NCI-H2171 treated with DMSO at 0.1 percent for 48 hours (cell line): ENCODE results near the gene SLC35B3.
A peak's percentile ranks its signal among the peaks of the same experiment; 100 is the strongest.
"Not testable (repeated sequence)": the region's sequence is repeated elsewhere in the genome, so short reads cannot be mapped to it uniquely, and the experiment has no call there.

Experiments used
- DNase-seq: peaks from one replicate; lab custom pipeline; 2025; lab: John Stamatoyannopoulos, UW

SLC35B3 gene

GRCh38 chr6:8435093-8435844 lies at the start of gene SLC35B3:
Gene SLC35B3, minus strand, starts transcription at chr6:8435545.
- DNase-seq, result peak; percentile 90

- no peak for DNase-seq
Observed at GRCh38 chr6:8483650-8484049, 48.3 kb upstream of the SLC35B3 start.

- DNase-seq, result peak; percentile 47
Observed at GRCh38 chr6:8481727-8482126, 46.4 kb upstream of the SLC35B3 start.

DNA sequence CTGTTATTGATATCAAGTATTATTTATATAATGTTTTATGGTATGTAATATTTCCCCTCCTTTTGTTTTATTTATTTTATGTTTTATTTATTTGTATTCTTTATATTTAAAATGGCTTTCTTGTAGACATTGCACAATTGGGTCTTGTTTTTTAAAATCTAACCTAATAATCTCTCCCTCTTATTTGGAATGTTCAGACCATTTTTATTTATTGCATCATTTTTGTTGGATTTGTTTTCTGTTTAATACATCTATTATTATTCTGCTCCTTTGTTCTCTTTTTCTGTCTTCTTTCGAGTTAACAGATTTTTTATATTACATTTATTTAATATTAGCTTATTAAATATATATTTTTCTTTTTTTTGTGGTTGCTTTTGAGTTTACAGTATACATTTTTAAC lies 43.1 kb upstream of the SLC35B3 start:
- no peak for DNase-seq

DNA sequence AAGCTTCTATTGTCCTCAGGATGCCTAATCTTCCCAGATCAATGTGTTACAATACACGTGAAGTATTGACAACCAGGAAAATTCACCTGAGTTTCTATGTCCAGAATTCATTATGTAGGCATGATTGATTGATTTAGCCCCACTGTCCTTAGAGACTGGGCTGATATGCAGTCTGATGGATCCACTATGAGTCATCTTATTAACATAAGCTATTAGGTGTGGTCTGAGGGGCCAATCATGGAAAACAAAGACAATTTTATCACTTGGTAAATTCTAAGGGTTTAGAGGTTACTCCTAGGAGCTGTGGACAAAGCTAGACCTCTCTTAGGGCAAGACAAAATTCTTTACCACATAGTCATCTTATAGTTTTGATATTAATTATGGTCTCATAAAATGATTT lies 41.3 kb upstream of the SLC35B3 start:
- DNase-seq, result no peak

DNA sequence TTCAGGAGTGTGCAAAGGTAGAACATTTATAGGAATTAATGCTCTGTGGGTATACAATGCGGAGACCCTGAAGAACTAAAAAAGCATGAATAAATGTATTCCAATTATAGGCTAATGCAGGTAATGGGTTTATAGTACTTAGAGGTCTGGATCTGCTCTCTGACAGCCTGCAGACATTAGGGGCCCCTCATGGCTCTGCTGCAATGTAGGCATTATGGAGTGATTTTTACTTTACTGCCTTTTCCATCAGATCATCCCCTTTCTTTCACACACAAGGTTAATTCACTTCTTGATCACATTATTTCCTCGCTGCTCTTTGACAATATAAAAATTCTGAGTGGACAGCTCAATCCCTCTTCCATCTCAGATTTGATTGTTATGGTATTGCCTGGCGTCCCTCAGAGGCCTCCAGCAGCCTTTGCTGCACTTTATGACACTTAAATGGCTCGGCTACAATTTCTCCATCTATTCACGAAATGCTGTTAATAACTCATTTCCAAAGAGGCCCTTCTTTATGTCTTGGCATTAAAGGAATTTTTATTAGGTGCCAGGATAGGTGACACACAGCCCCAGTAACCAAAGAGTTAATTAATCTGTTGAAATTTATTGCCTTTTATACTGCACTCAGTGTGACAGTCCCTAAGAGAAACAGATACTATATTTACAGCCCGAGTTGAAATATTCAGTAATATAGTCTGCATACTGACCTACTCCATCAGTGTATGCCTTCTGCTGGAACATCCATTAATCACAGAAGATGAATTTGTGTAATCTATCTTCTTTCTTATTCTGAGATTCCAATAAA lies 33.4 kb upstream of the SLC35B3 start:
- no peak for DNase-seq

- DNase-seq, result no peak
Observed at GRCh38 chr6:8462694-8463093, 27.3 kb upstream of the SLC35B3 start.

- DNase-seq, result peak; percentile 1
Observed at GRCh38 chr6:8462169-8462568, 26.8 kb upstream of the SLC35B3 start.

DNA sequence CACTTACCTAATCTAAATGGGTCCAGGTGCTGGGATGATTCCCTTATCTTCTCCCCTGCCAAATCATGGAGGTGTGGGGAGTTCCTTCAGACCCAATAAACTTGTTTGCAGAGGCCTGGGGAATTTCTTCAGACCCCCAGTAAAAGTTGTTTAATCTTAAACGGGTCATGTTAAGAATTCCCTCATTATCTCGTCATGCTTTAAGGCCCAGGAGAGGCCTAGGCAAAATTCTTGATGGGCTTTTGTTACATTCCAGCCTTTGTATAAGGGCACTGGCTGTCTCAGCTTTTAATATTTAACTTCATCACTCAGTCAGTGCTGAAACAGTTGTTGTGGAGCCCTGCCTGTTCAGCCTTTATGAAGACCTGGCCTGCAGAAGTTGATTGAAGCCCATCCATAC lies 11.0 kb upstream of the SLC35B3 start:
- DNase-seq, result no peak

GRCh38 chr6:8445930-8446329 lies 10.6 kb upstream of the SLC35B3 start:
- DNase-seq, result not testable (repeated sequence)

- no peak for DNase-seq
Observed at GRCh38 chr6:8442150-8442549, 6.8 kb upstream of the SLC35B3 start.

DNA sequence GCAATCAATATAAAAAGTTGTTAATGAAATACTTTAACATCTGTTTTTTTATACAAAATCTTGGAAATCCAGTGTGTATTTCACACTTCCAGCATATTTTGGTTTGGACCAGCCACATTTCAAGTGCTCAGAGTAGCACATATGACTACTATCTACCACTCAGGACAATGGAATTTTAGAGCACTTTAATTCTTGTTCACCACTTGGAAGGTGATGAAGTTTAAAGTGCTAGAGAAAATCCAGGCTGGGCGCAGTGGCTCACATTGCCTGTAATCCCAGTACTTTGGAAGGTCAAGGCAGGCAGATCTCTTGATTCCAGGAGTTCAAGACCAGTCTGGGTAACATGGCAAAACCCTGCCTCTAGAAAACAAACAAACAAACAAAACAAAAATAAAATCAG lies 6.1 kb upstream of the SLC35B3 start:
- DNase-seq, result no peak

DNA sequence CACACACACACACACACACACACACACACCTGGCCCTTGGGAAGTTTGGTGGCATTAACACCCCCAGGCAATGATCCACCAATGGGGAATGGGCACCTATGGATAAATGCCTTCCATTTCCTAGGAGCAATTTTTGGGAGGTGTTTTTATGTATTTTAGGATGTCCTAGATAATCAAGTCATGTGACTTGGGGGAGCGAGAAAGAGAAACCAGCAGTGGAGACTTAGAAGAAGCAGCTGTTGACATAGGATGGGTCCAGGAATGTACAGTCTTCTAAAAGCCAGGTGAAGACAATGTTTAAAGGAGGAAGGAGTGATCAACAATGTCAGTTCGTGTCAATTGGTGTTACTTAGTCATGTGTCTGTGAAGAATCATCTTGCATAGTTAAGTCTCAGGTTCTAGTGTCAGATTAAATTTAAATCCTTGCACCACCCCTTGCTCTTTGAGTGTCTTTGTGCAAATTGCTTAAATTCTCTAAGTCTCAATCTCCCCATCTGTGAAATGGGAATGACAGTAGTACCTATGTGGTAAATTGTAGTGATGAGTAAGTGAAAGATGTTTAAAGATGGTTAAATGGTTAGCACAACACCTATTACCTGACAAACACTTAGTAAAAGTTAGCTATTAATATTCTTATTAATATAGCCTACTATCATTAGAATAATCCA lies 4.4 kb upstream of the SLC35B3 start:
- DNase-seq, result no peak

DNA sequence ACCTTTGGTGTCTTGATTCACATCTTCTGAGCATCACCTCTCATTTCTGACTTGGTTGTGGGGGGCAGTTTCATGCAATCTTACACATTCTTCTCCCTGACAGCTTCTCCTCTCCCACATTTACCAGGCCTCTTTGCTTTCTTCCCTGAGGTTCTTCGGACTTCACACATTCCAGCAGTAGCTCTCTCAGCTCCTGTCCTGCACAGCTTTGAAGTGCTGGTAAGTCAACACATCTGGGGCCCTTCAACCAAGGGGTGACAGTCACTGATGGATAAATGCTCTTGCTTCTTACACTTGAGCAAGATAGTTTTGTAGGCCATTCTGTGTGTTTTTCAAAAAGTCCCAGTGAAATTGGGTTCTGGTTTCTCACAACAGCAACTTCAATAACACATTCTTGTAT lies 2.5 kb upstream of the SLC35B3 start:
- no peak for DNase-seq

DNA sequence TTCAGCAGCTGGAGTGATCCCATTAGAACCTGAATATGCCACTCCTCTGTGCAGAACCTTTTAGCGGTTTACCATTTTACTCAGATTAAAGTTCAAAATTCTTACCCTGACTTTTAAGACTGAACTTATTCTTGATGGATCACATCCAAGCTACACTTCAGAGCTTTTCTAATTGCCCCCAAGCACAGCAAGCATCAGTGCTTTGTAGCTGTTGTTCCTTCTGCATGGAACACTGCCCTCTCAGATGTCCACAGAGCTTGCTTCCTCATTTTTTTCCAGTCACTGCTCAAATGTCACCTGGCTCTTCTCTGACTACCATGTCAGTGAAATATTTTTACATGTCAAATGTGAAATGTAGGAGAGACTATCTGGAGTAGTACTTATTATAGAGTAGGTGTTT lies 1.6 kb upstream of the SLC35B3 start:
- no peak for DNase-seq

GRCh38 chr6:8435845-8436168 lies 462 bp upstream of the SLC35B3 start:
- DNase-seq, result no peak

DNA sequence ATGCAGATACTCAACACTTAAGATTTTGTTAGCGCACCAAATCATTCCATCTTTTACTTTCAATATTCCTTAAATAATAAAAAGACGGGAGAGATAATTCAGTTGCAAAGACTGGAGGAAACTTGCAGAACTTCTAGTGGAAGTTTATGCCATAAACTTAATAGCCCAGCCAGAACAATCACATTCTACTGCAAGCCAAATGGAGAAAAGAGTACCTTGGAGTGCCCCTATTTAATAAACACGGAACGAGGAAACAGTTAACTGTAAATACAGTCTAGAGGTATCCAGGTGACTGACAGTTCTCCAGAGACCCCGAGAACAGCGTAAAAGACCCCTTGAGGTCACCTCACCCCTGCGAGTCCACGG lies 635 bp downstream of the SLC35B3 start:
- no peak for DNase-seq

DNA sequence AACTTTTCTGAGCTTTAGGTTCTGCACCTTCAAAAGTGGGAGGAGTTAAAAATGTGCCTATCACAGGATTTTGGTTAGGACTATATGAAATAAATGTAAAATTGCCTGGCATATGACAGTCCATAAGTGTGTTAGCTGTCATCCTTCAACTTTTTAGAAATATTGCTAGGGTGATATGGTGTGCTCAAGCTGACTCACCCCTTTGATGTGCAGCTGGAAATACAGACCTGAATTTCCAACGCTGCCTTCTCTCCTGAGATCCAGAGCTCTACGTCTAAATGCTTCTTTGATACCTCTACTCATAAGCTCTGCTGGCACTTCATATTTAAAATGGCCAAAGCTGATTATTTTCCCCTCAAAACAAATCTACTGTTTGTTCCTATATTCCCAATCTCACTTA lies 2.7 kb downstream of the SLC35B3 start:
- no peak for DNase-seq

DNA sequence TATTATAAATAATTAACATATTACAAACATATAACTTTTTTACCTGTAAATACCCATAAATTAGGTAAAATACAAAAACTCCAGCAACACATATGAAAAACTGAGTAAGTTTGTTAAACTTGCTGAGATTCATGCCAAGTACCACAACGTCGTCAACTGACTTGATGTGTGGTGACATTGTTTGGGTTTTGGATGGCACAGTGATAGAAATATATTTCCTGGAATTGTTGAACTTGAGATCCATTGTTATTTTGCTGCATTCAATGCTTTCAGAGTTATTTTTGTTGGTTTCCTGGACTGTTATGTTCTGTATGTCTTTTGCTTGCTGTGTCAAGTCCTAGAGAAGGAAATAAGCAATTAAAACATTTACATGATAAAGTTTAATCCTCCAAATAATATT lies 5.5 kb downstream of the SLC35B3 start:
- no peak for DNase-seq

DNA sequence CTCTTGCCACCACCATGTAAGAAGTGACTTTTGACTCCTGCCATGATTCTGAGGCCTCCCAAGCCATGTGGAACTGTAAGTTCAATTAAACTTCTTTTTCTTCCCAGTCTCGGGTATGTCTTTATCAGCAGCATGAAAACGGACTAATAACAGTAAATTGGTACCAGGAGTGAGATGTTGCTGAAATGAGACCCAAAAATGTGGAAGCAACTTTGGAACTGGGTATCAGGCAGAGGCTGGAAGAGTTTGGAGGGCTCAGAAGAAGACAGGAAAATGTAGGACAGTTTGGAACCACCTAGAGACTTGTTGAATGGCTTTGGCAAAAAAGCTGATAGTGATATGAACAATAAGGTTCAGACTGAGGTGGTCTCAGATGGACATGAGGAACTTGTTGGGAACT lies 8.8 kb downstream of the SLC35B3 start:
- DNase-seq, result not testable (repeated sequence)

DNA sequence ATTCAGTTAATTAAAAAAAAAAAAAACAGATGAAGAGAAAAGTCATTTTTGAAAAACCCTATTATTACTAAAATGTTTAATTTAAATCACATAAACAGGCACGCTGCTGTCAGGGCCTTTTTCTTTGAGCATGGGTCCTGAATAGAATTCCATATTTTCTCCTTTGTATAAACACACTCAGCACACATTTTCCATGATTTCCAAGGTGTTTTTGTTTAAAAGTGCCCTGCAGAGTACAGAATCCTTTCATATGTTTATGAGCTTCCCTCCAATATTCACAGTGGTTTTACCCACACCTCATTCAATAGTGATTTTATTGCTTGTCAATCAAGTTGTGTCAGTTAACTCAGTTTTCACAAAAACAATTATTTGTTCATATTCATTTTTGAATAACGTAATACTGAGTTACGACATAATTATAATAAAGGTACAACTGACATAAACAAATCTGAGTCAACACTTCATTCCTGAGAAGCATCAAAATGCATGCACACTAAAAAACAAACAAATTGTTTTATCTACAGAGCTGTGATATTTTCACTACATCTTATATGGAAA lies 15.2 kb downstream of the SLC35B3 start:
- no peak for DNase-seq

DNA sequence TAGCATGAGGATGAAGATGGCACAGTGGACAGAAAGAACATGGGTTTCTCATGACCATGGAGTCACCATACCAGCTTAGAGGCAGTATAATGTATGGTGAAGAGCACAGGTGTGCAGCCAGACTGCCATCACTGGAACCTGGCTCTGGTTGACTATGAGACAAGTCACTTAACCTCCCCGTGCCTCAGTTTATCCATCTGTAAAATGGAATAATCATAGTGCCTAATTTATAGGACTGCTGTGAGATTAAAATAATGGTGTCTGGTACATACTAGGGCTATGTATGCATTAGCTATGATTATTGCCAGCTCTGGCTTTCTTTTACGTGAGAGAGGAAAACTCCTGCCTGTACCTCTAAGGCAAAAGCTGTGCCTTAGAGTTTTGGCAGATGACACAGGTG lies 19.4 kb downstream of the SLC35B3 start:
- no peak for DNase-seq

- DNase-seq, result no peak
Observed at GRCh38 chr6:8415280-8415679, 20.1 kb downstream of the SLC35B3 start.
